NOMO-1 (cell line): ENCODE results near the gene USF1.
"Not testable (repeated sequence)": the region's sequence is repeated elsewhere in the genome, so short reads cannot be mapped to it uniquely, and the experiment has no call there.

Source experiments
- DNase-seq, 2 experiments: peaks; one replicate each; lab custom pipeline; 2025; ENCODE audit not compliant: unreplicated experiment in 2 of 2; lab: John Stamatoyannopoulos, UW

Gene USF1

DNA sequence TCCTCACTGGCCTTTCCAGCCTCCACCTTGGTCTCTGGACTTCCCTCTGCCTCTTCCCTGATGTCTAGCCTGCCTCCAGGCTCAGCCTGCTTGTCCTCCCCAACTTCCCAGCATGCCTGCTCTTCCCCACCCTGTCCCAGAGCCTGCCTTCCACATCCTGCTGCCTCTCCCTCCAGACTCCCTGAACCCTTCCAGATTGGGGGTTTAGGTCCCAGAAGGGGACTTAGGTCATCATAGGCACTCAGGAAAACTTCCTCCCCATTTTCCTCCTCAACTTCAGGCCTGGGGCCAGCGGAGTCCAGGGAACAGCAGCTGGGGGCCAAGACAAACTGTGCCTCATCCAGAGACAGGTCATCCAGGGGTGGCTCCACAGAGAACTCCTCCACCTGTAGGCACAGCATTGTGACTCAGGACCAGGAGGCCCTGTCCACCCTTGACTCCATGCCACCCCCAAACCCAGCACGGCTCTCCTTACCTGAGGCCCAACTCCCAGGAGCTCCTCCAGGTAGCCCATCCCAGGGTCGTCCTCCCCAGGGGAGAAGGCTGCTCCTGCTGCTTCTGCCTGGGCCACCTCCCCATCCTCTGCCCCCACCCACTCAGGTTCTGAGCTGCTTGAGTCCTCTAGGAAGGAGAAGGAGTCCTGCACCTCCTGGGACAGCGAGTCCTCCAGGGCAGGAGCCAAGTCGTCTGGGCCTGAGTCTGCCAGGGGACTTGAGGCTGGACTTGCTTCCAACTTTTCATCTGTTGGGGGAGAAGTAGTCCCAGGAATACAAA is 3.4 kb upstream of the USF1 start:
- DNase-seq: no peak

DNA sequence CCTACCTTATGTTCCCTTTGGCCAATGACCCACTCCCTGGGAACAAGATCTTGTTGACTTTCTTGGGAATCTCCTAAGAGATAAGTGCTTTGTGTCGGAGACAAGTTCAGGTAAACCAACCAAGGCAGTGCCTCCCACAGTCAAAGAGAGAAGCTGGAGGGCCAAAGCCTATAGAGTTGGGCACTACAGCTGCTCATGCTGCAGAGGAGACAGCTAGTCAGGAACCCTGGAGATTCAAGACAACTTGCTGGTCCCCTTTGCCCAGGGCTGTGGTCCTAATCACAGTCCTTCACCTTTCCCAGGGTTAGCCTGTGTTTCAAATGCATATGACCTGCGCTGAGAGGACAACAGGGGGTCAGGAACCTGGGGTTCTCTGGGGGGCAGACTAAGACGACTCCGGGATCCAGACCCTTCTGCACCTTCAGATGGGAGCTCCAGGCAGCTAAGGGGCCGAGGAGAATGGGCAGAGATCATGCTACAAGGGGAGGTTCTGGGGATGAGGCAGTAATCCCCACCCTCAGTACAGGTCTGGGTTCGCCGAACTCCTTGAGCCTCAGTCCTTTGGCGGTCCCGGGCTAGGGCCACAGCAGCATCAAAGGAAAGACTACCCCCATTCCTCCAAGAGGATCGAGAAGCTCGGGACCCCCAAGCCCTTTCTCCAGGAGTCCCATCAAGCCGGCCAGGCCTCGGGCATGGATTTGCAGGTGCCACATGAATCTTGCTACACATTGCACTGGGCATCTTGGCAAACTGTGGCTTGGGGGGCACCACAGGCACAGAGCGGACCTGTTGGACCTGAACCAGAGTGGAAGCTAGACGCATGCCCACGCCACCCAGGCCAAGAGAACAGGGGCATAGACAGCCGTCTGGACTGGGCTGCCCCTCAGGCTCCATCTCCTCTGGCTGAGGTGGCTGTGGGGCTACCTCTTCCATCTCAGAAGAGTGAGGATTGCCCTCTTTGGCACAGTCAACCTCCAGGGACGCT is 2.0 kb upstream of the USF1 start:
- DNase-seq: no peak

DNA sequence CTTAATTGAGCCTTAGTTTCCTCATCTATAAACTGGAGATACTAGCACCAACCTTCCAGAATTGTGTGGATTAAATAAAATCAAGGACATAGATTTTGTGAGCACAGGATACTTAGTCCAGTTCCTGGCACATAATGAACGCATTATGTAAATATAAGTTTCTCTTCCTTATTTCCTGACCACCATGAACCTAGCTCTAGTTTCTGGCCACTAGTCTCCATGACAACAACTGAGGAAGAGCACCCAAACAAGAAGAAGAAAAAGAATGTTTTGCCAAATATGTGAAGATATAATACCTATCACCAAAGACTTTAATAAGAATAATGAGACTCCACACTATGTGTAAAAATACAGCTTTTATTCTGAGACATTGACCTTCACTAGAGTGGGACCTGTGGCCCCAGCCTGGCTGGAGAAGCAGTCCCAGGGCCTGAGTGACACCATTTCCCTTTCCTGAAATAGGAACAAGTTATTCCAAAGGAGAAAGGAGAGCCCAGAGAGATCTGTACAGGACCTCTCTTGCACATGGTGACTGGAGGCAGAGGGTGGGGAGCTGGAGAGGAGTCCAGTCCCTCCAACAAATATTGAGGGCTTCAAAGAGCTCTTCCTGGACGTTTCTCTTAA is 940 bp upstream of the USF1 start:
- peak; percentile 76 to 95 for DNase-seq

DNA sequence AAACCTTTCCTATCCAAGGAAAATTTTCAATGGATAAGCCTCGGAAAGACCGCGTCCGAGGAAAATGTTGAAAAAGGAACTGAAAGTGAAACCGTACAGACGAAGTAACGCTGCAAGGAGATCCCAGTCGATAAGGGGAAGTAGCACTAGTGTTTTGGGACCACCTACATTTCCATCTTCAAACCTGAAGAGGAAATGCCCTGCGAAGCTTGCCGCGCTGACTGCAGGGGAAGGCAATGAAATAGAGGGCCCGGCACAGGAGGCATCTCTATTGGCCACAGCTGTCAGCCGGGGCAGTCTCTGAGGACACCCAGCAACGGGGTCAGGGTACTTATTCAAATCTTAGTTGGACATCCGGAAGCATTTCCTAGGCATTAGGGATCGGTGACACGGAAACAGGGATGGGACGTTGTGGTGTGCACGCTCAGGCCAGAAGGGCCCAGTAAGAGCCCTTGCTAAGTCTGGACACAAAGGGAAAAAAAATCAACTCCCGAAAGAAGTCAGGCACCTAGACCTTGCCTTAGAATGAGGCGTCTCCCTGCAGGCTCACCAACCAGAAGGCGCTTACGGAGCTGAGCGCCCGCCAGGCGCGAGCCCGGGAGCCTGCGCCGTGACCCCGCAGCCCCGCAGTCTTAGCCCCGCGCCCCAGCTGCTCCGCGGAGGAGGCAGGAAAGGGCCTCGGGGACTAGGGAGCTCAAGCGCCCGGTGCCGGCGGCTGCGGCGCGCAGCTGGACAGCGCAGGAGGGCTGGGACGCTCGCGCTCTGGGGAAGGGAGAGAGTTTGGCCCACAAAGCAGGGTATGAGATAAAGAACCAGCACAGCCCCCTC is 655 bp downstream of the USF1 start:
- DNase-seq: peak; percentile 83 to 98

DNA sequence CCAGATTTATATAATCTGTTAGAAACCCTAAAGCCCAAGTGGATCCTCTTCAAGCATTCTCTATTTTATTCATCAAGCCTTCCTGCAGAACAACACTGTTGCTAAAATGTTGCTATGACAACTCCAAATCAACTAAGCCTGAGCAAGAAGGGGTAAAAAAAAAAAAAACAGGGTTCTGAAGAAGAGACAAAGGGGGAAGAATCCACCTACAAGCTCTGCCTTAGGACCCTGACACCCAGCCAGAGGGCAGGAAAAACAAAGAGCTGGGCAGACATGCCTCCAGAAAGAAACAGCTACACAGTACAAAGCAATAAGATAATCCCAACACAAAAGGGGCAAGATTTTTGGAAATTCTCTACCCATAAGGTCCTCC is 1.3 kb downstream of the USF1 start:
- peak in 1 of 2 experiments; percentile 57 for DNase-seq

DNA sequence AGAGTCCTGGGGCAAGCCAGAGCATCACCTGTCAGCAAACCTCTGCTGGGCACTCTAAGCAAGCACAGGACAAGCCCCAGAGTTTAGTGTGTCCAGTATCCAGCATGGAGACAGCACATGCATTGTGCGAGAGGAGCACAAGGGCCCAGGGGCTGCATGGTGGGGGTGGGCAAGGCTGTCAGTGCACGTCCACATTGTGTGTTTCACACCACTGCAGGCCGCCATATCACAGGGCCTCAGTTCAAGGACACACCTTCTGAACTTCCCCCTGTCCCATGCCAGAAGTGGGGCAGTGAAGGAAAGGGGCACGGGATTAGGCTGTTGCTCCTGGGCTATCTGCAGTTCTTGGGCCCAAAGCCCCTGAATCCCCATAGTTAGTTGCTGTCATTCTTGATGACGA is 6.2 kb downstream of the USF1 start:
- no peak for DNase-seq

DNA sequence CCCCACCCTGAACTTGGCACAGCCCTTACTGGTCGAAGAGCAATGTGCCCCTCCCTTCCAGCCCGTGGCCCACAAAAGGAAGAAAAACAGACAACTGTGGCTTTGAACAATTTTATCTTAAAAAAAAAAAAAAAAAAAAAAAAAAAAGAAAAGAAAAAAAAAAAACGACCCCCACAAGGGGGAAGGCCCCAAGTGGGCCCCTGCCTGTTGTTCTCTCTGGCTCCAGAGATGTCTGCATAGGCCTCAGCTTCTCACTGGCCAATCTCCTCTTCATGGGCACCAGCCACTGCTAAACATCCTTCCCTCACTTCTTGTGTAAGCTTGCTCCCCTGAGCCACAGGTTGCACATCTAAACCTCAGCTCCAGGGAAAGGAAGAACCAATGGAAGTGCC is 6.6 kb downstream of the USF1 start:
- no peak for DNase-seq

DNA sequence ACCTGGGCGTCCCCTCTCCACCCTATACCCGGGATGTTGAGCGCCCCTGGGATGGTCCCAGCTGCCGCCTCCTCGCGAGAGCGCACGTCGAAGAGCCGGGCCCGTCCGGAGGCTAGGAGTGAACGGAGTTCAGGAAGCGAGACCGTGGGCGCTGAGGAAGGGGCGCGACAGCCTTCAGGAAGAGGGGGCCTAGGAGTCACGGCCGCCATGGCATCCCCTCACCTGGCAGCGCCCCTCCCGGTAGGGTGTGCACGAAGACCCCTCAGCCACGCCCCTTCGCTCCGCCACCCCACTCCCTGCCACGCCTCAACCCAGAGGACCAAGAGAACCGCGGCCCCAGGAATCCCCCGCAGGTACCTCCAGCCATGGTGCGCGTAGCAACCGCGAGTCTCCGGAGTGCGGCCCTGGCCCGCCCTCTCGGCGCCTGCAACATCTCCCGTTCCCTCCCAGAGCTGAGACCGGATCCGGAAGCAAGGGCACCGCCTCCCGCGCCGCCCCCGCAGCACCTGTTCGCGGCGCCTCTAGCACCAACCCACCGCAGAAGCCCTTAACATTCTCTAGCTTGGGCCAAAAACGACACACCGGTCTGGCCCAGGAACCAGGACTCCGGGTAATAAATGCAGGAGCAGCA is 7.1 kb downstream of the USF1 start, which contains the start of gene TSTD1:
TSTD1 (minus strand) TSS at position 442 of the 631 bp plus-strand sequence; CDS start at position 367, 75 bp downstream.
- DNase-seq: no peak

DNA sequence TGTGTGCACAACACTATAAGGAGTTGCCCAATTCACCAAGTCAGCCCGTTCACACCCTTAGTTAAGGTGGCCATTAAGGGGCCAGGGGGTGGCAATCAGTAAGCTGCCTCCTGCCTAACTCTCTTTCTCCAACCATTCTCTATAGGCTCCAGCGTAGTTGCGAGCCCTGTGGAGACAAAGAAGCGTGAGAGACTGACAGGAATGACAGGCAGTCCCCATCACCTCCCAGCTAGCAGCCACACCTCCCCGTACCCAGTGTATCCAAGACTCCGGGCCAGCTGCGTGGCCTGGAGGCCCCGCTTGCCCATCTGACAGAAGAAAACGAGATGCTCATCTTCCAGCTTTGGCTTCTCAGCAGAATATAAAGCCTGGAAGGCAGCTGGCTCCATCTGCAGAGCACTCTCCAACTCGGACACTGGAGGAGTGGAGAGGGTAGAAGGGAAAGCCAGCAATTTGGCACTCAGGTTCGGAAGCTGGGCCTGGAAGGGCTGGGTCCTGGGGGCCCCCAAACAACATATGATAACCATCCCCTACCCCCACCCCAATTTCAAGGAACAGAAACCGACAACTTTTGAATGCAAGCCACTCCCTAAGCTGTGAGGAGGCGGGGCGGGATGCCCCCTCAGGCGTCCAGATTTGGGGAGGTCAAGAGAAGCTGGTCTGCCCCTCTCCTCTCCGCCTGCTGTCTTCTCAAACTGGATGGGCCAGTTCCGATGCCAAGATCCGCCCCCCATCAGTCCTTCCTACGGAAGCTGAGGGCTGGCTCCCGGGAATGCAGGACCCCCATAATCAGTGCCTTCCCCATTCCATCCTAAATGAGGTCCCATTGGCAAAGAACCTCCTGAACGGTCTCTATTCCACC is 7.9 kb downstream of the USF1 start:
- no peak for DNase-seq

DNA sequence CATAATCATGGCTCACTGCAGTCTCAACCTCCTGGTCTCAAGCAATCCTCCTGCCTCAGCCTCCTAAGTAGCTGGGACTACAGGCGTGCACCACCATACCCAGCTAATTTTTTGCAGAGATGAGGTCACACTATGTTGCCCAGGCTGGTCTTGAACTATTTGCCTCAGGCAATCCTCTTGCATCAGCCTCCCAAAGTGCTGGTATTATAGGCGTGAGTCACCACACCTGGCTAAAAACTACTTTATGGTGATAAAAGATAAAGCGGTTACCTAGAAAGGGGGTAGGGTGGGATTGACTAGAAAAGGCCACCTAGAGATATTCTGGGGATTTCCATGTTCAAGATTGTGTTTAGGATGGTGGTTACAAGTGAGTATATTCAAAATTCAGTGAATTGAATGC is 12.0 kb downstream of the USF1 start:
- DNase-seq: no peak

DNA sequence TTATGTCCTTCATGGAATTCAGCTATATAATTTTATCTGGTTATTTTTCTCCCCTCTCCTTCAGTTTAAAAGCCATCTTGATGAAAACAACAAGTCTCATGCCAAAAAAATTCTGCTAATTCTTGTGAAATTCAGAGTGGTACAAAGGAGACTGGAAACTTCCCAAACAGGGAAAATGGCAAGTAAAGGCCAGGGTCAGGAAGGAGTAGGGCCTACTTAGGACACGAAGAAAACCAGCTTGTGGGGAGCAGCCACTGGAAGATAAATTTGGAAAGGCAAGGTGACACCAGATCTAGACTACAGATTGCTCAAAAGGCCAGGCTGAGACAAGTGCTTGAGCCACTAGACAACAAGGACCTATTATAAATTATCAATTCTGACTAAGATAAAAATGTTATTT is 13.4 kb downstream of the USF1 start:
- no peak for DNase-seq

DNA sequence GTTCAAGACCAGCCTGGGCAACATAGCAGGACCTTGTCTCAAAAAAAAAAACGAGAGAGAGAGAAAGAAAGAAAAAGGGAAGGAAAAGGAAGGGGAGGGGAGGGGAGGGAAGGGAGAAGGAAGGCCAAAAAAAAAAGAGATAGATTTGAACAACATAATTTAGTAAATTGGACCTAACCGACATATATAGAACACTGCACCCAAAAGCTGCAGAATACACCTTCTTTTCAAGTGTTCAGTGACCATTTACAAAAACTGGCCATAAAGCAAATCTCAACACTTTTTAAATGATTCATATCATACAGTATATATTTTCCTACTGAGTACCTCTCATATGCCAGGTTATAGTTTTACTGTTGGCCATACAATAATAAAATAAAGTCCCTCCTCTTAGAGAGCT is 13.9 kb downstream of the USF1 start:
- no peak for DNase-seq

DNA sequence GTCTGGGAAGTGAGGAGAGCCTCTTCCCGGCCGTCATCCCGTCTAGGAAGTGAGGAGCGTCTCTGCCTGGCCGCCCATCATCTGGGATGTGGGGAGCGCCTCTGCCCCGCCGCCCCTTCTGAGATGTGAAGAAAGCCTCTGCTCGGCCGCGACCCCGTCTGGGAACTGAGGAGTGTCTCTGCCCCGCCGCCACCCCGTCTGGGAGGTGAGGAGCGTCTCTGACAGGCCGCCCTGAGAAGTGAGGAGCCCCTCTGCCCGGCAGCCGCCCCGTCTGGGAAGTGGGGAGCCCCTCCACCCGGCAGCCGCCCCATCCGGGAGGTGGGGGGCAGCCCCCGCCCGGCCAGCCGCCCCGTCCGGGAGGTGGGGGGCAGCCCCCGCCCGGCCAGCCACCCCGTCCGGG is 16.3 kb downstream of the USF1 start:
- DNase-seq: not testable (repeated sequence)

DNA sequence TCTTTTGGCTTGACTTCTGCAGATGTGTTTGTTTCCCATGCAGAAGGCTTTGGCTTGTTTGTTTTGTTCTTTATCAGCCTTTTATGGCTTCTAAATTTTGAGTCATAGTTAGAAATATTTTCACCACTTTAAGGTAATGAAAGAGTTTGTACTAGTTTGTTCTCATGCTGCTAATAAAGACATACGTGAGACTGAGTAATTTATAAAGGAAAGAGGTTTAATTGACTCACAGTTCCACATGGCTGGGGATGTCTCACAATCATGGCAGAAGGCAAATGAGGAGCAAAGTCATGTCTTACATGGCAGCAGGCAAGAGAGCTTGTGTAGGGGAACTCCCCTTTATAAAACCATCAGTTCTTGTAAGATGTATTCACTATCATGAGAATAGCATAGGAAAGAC is 18.8 kb downstream of the USF1 start:
- DNase-seq: not testable (repeated sequence)

DNA sequence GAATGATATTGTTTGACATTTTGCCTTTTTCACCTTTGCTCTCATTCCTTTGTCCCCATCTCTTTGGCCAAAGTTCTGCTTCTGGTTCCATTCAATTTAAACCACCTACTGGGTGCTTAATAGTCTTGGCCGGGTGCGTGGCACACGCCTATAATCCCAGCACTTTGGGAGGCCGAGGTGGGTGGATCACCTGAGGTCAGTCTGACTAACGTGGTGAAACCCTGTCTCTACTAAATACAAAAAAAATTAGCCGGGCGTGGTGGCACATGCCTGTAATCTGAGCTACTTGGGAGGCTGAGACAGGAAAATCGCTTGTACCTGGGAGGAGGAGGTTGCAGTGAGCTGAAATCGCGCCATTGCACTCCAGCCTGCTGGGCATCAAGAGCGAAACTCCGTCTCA is 23.3 kb downstream of the USF1 start:
- not testable (repeated sequence) for DNase-seq

DNA sequence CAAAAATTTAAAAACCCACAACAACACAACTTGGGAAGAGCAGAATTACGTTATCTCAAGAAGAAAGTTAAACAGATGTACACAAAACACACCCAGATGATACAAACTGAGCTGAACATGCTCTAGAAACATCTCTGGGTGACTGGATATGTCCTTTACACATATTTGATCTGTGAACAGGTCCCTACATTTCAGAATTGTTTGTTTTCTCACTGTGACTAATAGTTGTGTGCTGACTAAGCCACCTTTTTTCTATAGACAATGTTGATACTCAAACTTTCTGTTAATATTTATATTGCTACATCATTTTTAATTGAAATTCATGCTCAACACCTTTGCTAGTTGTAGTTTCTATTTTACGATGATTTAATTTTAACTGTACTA is 23.8 kb downstream of the USF1 start:
- DNase-seq: no peak

DNA sequence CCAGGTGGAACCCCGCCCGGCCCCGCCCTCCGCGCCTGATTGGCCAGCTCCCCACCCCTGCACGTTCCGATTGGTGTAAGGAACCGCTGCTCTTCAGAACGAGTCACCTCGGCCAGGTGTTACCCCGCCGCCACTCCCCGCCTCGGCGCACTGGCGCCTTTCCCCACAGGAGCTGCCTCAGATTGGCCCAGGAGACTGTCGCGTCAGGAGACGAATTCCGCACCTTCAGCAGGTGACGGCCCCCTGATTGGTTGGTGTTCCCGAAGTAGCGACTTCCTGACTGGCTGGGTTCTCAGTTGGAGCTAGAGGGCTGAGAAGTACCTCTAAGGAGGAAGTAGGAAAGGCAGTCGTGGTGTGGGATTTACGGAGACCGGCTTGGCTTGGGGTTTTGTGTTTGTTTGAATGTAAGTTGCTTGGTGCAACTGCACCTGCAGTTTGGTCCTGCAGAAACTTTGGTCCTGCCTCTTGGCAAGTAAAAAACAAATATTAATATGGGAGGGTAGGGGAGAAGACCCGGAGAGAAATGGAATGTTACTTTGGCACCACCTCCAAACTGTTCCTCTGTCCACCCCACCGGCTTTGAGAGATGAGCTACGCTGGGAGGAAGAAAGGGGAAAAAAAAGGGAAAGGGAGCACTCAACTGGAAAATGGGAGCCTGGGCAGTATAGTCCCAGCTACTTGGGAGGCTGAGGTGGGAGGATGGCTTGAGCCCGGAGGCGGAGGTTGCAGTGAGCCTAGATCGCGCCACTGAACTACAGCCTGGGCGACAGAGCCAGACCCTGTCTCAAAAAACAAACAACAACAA is 24.4 kb downstream of the USF1 start:
- peak; percentile 88 to 90 for DNase-seq

DNA sequence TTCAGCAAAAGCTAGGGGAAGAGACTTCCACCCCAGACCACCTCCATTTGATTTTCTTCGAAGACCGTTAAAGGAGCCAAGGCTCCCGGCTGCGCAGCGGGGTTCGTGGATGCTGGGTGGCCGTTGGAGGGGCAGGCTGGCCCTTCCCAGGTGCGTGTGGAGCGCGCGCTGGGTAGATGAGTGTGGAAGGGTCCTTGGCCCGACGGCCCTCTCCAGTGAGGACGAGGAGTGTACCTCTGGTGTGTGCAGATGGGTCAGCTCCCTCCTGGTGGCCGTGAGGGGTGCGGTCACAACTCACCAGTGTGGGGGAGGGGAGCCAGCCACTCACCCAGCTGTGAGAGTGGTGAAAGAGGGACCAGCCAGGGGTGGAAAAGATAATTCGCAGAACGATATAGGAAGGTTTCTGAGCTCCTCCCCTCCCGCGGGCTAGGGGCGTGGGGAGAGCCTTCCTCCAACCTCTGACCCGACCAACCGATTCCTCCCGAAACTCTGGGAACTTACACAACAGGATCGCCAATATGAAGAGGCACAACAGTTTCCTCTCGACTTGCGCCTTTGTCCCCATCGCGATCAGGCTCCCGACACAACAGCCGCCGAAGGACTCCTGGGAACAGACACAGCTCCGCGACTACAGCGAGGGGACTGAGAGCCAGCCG is 25.1 kb downstream of the USF1 start, which contains the start of gene F11R:
F11R (minus strand) TSS at position 644 of the 656 bp plus-strand sequence; CDS start at position 565, 79 bp downstream.
- peak; percentile 70 to 71 for DNase-seq
